ENCODE measurements around the gene ARL6IP4. TPM values are rescaled to one million over a fixed set of nuclear protein-coding genes. Genes with fewer than 3 reads are reported as not detected.

ARL6IP4 gene
- 100 to 1,000 TPM in 3 of 4 donors, 10 to 100 TPM in 1; 84.2 to 212 (median 153) TPM for total RNA-seq

GRCh38 chr12:122980183-122981035, at the start of gene ARL6IP4:
Gene ARL6IP4 (plus strand): TSS chr12:122980681. CDS start chr12:122981140, 459 bp downstream.
- intact Hi-C loops (cut with DNase I): no loop called here
- peak in 2 of 4 donors; percentile 63 to 85 for TF ChIP-seq POLR2A (IDR thresholded peaks at IDR 0.05)
- peak in 4 of 6 experiments; percentile 3 to 23 (median 10) for TF ChIP-seq CTCF (IDR thresholded peaks at IDR 0.05)
- Histone ChIP-seq H3K36me3 (peaks cover 0 to 48% (median 0%) of the 10 kb centered on the region in 3 donors), H3K4me1 (peaks cover 68 to 93% (median 74%) of the 10 kb centered on the region in 3 donors), H3K27ac (peak within 1 kb of the TSS; percentile 85 to 95 (median 92)), H3K27me3 (no peaks in the 10 kb centered on the region), H3K9me3 (no peaks in the 10 kb centered on the region), H3K4me3 (peak within 1 kb of the TSS; percentile 77 to 100 (median 90))
- no CpG with 5 or more reads among the region's 96 CpGs for WGBS, 2 donors
- DNase-seq: no peak

- no peaks in the 10 kb centered on the region for H3K27me3 ChIP-seq
- H3K9me3 ChIP-seq: no peaks in the 10 kb centered on the region
- DNase-seq: no peak
- 90% methylated on average over 2 of the region's 8 CpGs; no CpG with 5 or more reads in 1 of the 2 donors for WGBS, 2 donors
- H3K4me1 ChIP-seq: peaks cover 0 to 1% (median 0%) of the 10 kb centered on the region in 3 donors
- TF ChIP-seq CTCF (IDR thresholded peaks at IDR 0.05): no peak
- no peak for TF ChIP-seq POLR2A (IDR thresholded peaks at IDR 0.05)
- no peak overlapping the region for H3K4me3 ChIP-seq
- intact Hi-C loops (cut with DNase I): no loop called here
- peaks cover 0 to 32% (median 0%) of the 10 kb centered on the region in 3 donors for H3K36me3 ChIP-seq
- H3K27ac ChIP-seq: no peak overlapping the region
These were observed 48.3 kb upstream of the ARL6IP4 start for GRCh38 chr12:122932207-122932606.

- Histone ChIP-seq H3K27me3 (no peaks in the 10 kb centered on the region), H3K36me3 (peaks cover 0 to 32% (median 0%) of the 10 kb centered on the region in 3 donors), H3K4me3 (no peak overlapping the region), H3K9me3 (no peaks in the 10 kb centered on the region), H3K27ac (no peak overlapping the region), H3K4me1 (no peaks in the 10 kb centered on the region)
- 53 to 67% methylated on average over 2 to 3 of the region's 3 CpGs for WGBS, 2 donors
- intact Hi-C loops (cut with DNase I): no loop called here
- no peak for DNase-seq
- TF ChIP-seq POLR2A (IDR thresholded peaks at IDR 0.05) (no peak), CTCF (IDR thresholded peaks at IDR 0.05) (no peak)
These were observed 45.8 kb upstream of the ARL6IP4 start for GRCh38 chr12:122934722-122935121.

- Histone ChIP-seq H3K27ac (no peak overlapping the region), H3K36me3 (peaks cover 0 to 32% (median 0%) of the 10 kb centered on the region in 3 donors), H3K9me3 (no peaks in the 10 kb centered on the region), H3K4me3 (no peak overlapping the region), H3K27me3 (no peaks in the 10 kb centered on the region), H3K4me1 (no peaks in the 10 kb centered on the region)
- no peak for DNase-seq
- TF ChIP-seq CTCF (IDR thresholded peaks at IDR 0.05) (no peak), POLR2A (IDR thresholded peaks at IDR 0.05) (no peak)
- WGBS, 2 donors: 83% methylated on average over 1 of the region's 8 CpGs; no CpG with 5 or more reads in 1 of the 2 donors
- intact Hi-C loops (cut with DNase I): no loop called here
These were observed 45.2 kb upstream of the ARL6IP4 start for GRCh38 chr12:122935318-122935717.

GRCh38 chr12:122937622-122938091, 42.8 kb upstream of the ARL6IP4 start:
- Histone ChIP-seq H3K4me3 (no peak overlapping the region), H3K9me3 (no peaks in the 10 kb centered on the region), H3K27ac (no peak overlapping the region), H3K36me3 (peaks cover 0 to 19% (median 0%) of the 10 kb centered on the region in 3 donors), H3K27me3 (no peaks in the 10 kb centered on the region), H3K4me1 (peaks cover 0 to 17% (median 5%) of the 10 kb centered on the region in 3 donors)
- intact Hi-C loops (cut with DNase I): no loop called here
- DNase-seq: no peak
- TF ChIP-seq CTCF (IDR thresholded peaks at IDR 0.05) (no peak), POLR2A (IDR thresholded peaks at IDR 0.05) (no peak)
- WGBS, 2 donors: 63 to 64% methylated on average over 3 of the region's 3 CpGs

All from esophagus squamous epithelium (tissue), 5 donors.